Esophagus squamous epithelium (tissue), 5 donors: ENCODE measurements around the gene LRWD1. TPM values are rescaled to one million over a fixed set of nuclear protein-coding genes. Genes with fewer than 3 reads are reported as not detected.

Source experiments
- DNase-seq: peaks from one replicate; lab custom pipeline; 2025; lab: John Stamatoyannopoulos, UW
- H3K27ac ChIP-seq, 4 donors: fragments of 200-600 bp; sonication (generic); one replicate each; pipeline ENCODE4 v1.5.1; 2016 to 2019; ENCODE audit warnings: mild to moderate bottlenecking in 1 of 4
- H3K27me3 ChIP-seq, 4 donors: fragments of 200-600 bp; sonication (generic); 1 replicate in 3 of 4; 2 replicates in 1 of 4; pipeline versions ENCODE4 v1.5.1 to v1.6.0; 2017 to 2021; ENCODE audit warnings: antibody characterized with exemption in 1 of 4
- H3K36me3 ChIP-seq, 3 donors: fragments of 200-600 bp; sonication (generic); one replicate each; pipeline ENCODE4 v1.5.1; 2016 to 2019
- H3K4me1 ChIP-seq, 3 donors: fragments of 200-600 bp; sonication (generic); one replicate each; pipeline ENCODE4 v1.5.1; 2017 to 2019
- H3K4me3 ChIP-seq, 4 donors: fragments of 200-600 bp; sonication (generic); 1 replicate in 3 of 4; 2 replicates in 1 of 4; pipeline ENCODE4 v1.5.1; 2016 to 2019; ENCODE audit warnings: mild to moderate bottlenecking in 2 of 4, moderate library complexity in 1 of 4
- H3K9me3 ChIP-seq, 3 donors: fragments of 200-600 bp; sonication (generic); one replicate each; pipeline ENCODE4 v1.5.1; 2016 to 2019
- POLR2A ChIP-seq, 4 donors: fragments of 450-650 bp; IDR thresholded peaks; one replicate each; pipeline ENCODE4 v1.6.1; 2017; ENCODE audit warnings: antibody characterized with exemption in 4 of 4, mild to moderate bottlenecking in 4 of 4, moderate library complexity in 3 of 4
- WGBS, 2 donors: methylation state at CpG; one replicate each; pipeline ENCODE4 v1.1.5; 2018; 5-methylcytosine and 5-hydroxymethylcytosine counted together
- intact Hi-C: fragments of 100-400 bp; cut with DNase I; formaldehyde crosslinking; loops from one replicate; pipeline ENCODE4 v1.15.0; 2022
- total RNA-seq, 4 donors: library from RNA; depleted of rRNA; stranded (reverse); fragments of >200 nt; gene quantifications; one replicate each; pipeline ENCODE4 v1.1.0, GENCODE V29; 2016
- TF ChIP-seq, protein P1 (sequence below), 6 experiments: fragments of 450-650 bp in 4 of 6; fragments of 200-600 bp in 2 of 6; sonication (generic) in 2 of 6; IDR thresholded peaks; one replicate each; pipeline ENCODE4 v1.5.1; 2016 to 2019; ENCODE audit warnings: antibody characterized with exemption in 6 of 6, mild to moderate bottlenecking in 4 of 6, moderate library complexity in 4 of 6
- donor health status: DM: yes; HTN: yes; CAD: no.

The LRWD1 gene
- total RNA-seq, 4 donors from 2014 or later: 5.8 to 16.9 (median 11.2) TPM

DNA sequence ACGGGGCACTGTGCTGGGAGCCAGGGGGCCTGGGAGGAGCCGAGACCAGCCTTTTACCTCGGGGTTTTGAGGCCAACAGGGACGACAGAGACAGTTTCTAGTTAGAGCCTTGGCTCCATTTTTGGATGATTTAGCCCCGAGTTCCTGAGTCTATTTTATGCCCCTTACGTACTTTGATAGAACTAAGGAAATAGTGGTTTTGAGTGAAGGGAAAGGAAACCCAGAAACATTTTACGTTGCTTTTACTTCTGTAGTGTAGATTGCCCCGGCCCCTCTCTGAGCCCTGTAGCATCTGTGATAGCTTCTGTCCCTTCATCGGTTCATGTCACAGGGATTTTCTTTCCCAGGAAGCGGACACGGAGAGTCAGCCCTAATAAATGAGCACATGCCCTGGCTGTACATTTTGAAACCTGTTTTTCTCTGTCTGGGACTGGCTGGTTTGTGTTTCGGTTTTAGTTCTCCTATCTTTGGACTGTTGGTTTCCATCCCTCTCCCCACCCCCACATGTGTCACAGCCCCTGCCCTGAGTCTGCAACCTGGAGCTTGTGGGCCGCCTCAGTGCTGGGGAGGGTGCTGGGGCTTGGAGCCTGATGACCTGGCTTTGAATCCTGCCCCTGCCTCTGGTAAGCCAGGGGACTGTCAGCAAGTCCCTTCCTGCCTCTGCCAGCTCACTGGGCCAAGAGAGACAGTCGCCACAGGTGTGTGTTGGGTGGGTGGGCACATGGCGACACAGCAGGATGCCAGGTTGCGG lies 38.3 kb upstream of the LRWD1 start:
- DNase-seq: no peak
- peaks cover 0 to 40% (median 7%) of the 10 kb centered on the region in 3 donors for H3K4me1 ChIP-seq
- H3K27me3 ChIP-seq: no peaks in the 10 kb centered on the region
- H3K36me3 ChIP-seq: peaks cover 0 to 66% (median 5%) of the 10 kb centered on the region in 3 donors
- peak overlapping the region in 1 of 4 donors; percentile 38 for H3K4me3 ChIP-seq
- H3K27ac ChIP-seq: peak overlapping the region; percentile 72 to 82 (median 75)
- H3K9me3 ChIP-seq: no peaks in the 10 kb centered on the region
- intact Hi-C loops: no loop called here
- WGBS, 2 donors: 77 to 78% methylated on average over 14 to 15 of the region's 16 CpGs
- TF ChIP-seq POLR2A (IDR thresholded peaks at IDR 0.05): peak in 1 of 4 donors; percentile 8
- TF ChIP-seq, protein P1, sequence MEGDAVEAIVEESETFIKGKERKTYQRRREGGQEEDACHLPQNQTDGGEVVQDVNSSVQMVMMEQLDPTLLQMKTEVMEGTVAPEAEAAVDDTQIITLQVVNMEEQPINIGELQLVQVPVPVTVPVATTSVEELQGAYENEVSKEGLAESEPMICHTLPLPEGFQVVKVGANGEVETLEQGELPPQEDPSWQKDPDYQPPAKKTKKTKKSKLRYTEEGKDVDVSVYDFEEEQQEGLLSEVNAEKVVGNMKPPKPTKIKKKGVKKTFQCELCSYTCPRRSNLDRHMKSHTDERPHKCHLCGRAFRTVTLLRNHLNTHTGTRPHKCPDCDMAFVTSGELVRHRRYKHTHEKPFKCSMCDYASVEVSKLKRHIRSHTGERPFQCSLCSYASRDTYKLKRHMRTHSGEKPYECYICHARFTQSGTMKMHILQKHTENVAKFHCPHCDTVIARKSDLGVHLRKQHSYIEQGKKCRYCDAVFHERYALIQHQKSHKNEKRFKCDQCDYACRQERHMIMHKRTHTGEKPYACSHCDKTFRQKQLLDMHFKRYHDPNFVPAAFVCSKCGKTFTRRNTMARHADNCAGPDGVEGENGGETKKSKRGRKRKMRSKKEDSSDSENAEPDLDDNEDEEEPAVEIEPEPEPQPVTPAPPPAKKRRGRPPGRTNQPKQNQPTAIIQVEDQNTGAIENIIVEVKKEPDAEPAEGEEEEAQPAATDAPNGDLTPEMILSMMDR (IDR thresholded peaks at IDR 0.05): no peak

DNA sequence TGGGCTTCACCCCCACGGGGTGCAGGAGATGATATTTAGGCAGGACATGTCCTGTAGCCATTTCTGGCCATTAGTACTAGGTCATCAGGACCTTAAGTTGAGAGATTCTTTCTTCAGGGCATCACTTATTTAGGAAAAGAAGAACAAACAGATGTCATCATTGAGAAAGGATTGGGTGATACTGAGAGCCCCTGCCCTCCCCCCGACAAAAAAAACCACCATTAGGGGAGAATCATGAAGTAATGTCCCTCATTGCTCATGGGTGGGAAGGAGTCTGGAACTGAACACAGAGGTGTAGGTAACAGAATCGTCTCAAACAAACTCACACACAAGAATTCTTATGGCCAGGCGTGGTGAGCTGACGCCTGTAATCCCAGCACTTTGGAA lies 37.8 kb upstream of the LRWD1 start:
- no peaks in the 10 kb centered on the region for H3K9me3 ChIP-seq
- WGBS, 2 donors: 77% methylated on average over 5 of the region's 5 CpGs
- H3K4me3 ChIP-seq: peak overlapping the region in 1 of 4 donors; percentile 38
- intact Hi-C loops: no loop called here
- peak overlapping the region; percentile 72 to 82 (median 75) for H3K27ac ChIP-seq
- peaks cover 0 to 60% (median 3%) of the 10 kb centered on the region in 3 donors for H3K36me3 ChIP-seq
- DNase-seq: no peak
- H3K4me1 ChIP-seq: peaks cover 0 to 44% (median 9%) of the 10 kb centered on the region in 3 donors
- TF ChIP-seq, protein P1 (IDR thresholded peaks at IDR 0.05): no peak
- TF ChIP-seq POLR2A (IDR thresholded peaks at IDR 0.05): no peak
- H3K27me3 ChIP-seq: no peaks in the 10 kb centered on the region

DNA sequence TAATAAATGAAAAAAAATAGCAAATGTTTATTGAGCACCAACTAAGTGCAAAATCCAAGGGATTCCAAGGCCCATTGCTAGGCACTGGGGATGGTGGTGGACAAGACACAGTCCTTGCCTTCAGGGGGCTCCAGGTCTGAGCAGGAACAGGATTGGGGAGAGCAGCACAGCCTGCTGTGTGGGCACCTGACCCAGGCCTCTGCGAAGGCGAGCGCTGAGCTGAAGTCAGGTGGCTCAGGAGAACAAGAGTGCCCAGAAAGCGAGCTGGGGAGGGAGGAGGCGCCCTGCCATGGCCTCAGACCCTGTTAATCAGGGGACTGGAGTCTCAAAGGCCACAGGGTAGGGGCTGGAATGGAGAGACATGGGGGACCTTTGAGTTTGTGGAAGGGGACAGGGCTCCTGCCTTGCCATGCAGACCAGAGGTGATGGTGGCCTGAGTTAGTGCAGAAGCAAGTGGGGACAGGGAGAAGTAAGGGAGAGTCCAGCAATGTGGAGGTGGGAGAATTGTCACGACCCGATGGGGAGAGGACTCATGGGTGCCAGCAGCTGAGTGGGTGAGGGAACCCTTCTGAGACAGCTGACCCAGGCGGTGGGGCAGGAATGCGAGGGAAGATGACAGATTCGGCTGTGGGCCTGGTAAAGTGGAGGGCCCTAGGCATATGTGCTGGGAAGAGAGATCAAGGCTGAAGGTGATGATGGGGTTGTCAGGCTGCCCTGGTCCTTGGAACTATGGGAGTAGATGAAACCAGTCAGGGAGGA lies 35.5 kb upstream of the LRWD1 start:
- no peak for TF ChIP-seq POLR2A (IDR thresholded peaks at IDR 0.05)
- TF ChIP-seq, protein P1 (IDR thresholded peaks at IDR 0.05): no peak
- no peak for DNase-seq
- Histone ChIP-seq H3K4me1 (peaks cover 0 to 62% (median 20%) of the 10 kb centered on the region in 3 donors), H3K36me3 (peaks cover 0 to 37% (median 3%) of the 10 kb centered on the region in 3 donors), H3K9me3 (no peaks in the 10 kb centered on the region), H3K27ac (no peak overlapping the region), H3K27me3 (no peaks in the 10 kb centered on the region), H3K4me3 (no peak overlapping the region)
- intact Hi-C loops: no loop called here
- 91% methylated on average over 8 to 10 of the region's 10 CpGs for WGBS, 2 donors

DNA sequence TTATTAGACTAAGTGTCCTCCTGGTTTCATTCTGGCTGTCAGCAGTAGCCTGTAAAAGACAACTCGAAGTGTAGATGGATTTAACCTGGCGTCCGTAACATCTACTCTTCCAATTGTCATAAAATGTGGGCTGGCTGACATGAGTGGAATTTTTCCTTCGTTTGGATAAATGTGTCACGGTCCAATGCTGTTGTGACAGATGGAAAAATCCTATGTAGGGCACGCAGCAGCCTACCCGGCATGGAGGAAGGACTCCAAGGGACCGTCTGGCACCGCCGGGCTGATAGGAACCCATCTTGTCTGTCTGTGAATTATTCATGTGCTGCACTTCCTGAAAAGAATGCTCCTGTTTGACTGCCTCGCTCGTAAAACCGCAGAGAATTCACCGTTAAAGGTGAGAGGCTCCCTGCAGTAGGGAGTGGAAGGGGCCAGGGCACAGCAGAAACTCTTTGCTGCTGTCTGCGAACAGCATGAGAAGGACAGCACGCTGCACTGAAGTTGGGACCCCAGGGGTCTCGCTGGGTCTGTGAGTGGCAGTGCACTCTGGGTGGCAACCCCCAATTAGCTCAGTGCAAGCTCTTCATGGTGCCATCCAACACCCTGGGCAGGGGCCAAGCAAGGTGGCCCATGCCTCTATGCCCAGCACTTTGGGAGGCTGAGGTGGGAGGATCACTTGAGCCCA lies 33.0 kb upstream of the LRWD1 start:
- no peaks in the 10 kb centered on the region for H3K9me3 ChIP-seq
- no peaks in the 10 kb centered on the region for H3K27me3 ChIP-seq
- no peak for DNase-seq
- 38 to 41% methylated on average over 10 to 13 of the region's 17 CpGs for WGBS, 2 donors
- TF ChIP-seq POLR2A (IDR thresholded peaks at IDR 0.05): no peak
- TF ChIP-seq, protein P1 (IDR thresholded peaks at IDR 0.05): no peak
- peaks cover 0 to 19% (median under 1%) of the 10 kb centered on the region in 3 donors for H3K36me3 ChIP-seq
- H3K4me1 ChIP-seq: peaks cover 0 to 51% (median 24%) of the 10 kb centered on the region in 3 donors
- intact Hi-C loops: no loop called here
- H3K4me3 ChIP-seq: no peak overlapping the region
- peak overlapping the region in 3 of 4 donors; percentile 50 to 59 (median 52) for H3K27ac ChIP-seq
